HepG2 (cell line): ENCODE data around the gene CRYBA1. TPM values are rescaled to one million over a fixed set of nuclear protein-coding genes. Genes with fewer than 3 reads are reported as not detected.

Source experiments
- ATM ChIP-seq: fragments of 450-650 bp; IDR thresholded peaks from 2 replicates; pipeline ENCODE4 v1.7.1; 2017; ENCODE audit warnings: mild to moderate bottlenecking, borderline replicate concordance
- ELF3 ChIP-seq: IDR thresholded peaks from 2 replicates; pipeline ENCODE4 v1.6.1; 2016; ENCODE audit warnings: missing genetic modification reagents, missing compliant biosample characterization
- FLYWCH1 ChIP-seq: sonication (generic); formaldehyde crosslinking; IDR thresholded peaks from 2 replicates; pipeline ENCODE4 v1.8.1; 2023; ENCODE audit warnings: mild to moderate bottlenecking, missing genetic modification reagents
- HDAC6 ChIP-seq: fragments of 200-600 bp; sonication (generic); IDR thresholded peaks from 2 replicates; pipeline ENCODE4 v1.7.0; 2017; ENCODE audit warnings: mild to moderate bottlenecking, antibody characterized with exemption, low read length, low read depth
- MATR3 ChIP-seq: sonication (generic); formaldehyde crosslinking; IDR thresholded peaks from 2 replicates; pipeline ENCODE4 v1.4.0; 2020; ENCODE audit warnings: missing genetic modification reagents
- MYNN ChIP-seq: sonication (generic); formaldehyde crosslinking; IDR thresholded peaks from 2 replicates; pipeline ENCODE4 v1.4.0; 2020; ENCODE audit warnings: mild to moderate bottlenecking, low read depth, missing genetic modification reagents
- RXRA ChIP-seq: sonication (generic); formaldehyde crosslinking; IDR thresholded peaks from 2 replicates; pipeline ENCODE4 v1.5.1; 2020; ENCODE audit warnings: missing genetic modification reagents
- SP2 ChIP-seq: sonication (generic); formaldehyde crosslinking; IDR thresholded peaks from 2 replicates; pipeline ENCODE4 v1.5.1; 2020; ENCODE audit warnings: mild to moderate bottlenecking, missing genetic modification reagents
- TSC22D2 ChIP-seq: sonication (generic); formaldehyde crosslinking; IDR thresholded peaks from 2 replicates; pipeline ENCODE4 v1.5.1; 2020; ENCODE audit warnings: missing genetic modification reagents, mild to moderate bottlenecking, borderline replicate concordance
- XRCC5 ChIP-seq: fragments of 200-400 bp; formaldehyde crosslinking; optimal IDR thresholded peaks from 2 replicates; pipeline ENCODE3; 2017; ENCODE audit warnings: mild to moderate bottlenecking, low read length
- ZKSCAN8 ChIP-seq: IDR thresholded peaks from 2 replicates; pipeline ENCODE4 v1.6.1; 2016; ENCODE audit warnings: borderline replicate concordance, missing genetic modification reagents, missing compliant biosample characterization
- ZNF224 ChIP-seq: sonication (generic); formaldehyde crosslinking; IDR thresholded peaks from 2 replicates; pipeline ENCODE4 v1.5.0; 2020; ENCODE audit warnings: mild to moderate bottlenecking, missing genetic modification reagents
- ZNF350 ChIP-seq: sonication (generic); formaldehyde crosslinking; IDR thresholded peaks from 2 replicates; pipeline ENCODE4 v1.4.0; 2020; ENCODE audit warnings: mild to moderate bottlenecking, low read depth, missing genetic modification reagents, borderline replicate concordance
- ZNF546 ChIP-seq: sonication (generic); formaldehyde crosslinking; conservative IDR thresholded peaks from 2 replicates; pipeline ENCODE4 v1.8.1; 2023; ENCODE audit warnings: mild to moderate bottlenecking, missing genetic modification reagents
- ZNF850 ChIP-seq: sonication (generic); formaldehyde crosslinking; conservative IDR thresholded peaks from 2 replicates; pipeline ENCODE4 v1.9.0; 2021; ENCODE audit warnings: mild to moderate bottlenecking, missing genetic modification reagents
- ZNF883 ChIP-seq: sonication (generic); formaldehyde crosslinking; IDR thresholded peaks from 2 replicates; pipeline ENCODE4 v1.5.1; 2020; ENCODE audit warnings: mild to moderate bottlenecking, missing genetic modification reagents; ENCODE audit errors: not compliant biosample characterization
- ZSCAN22 ChIP-seq: sonication (generic); formaldehyde crosslinking; IDR thresholded peaks from 2 replicates; pipeline ENCODE4 v1.4.0; 2020; ENCODE audit warnings: mild to moderate bottlenecking, missing genetic modification reagents
- polyA plus RNA-seq, 8 experiments: library from polyadenylated mRNA; depleted of rRNA in 3 of 8; stranded (reverse) in 7 of 8; unstranded in 1 of 8; fragments of >200 nt; fragmentation: Illumina TruSeq in 4 of 8; extraction: Trizol in 4 of 8; gene quantifications; 2 replicates each; pipeline versions ENCODE4 v1.2.1 to v1.2.3, GENCODE V29; 2011 to 2016; ENCODE audit warnings: low read depth in 4 of 8, missing spikeins in 1 of 8, mixed read lengths in 1 of 8; ENCODE audit not compliant: insufficient read depth in 1 of 8
- total RNA-seq, 5 experiments: library from RNA; depleted of rRNA; stranded (reverse); fragments of >200 nt; fragmentation: Illumina TruSeq; extraction: Trizol; gene quantifications; 2 replicates each; pipeline ENCODE4 v1.2.3, GENCODE V29; 2016; ENCODE audit warnings: low read depth in 1 of 5
- TF ChIP-seq, protein P1 (sequence below): sonication (generic); formaldehyde crosslinking; IDR thresholded peaks from 2 replicates; pipeline ENCODE4 v1.4.0; 2020; ENCODE audit warnings: missing genetic modification reagents, borderline replicate concordance
- TF ChIP-seq, protein P2 (sequence below): sonication (generic); formaldehyde crosslinking; IDR thresholded peaks from 2 replicates; pipeline ENCODE4 v1.5.0; 2020; ENCODE audit warnings: mild to moderate bottlenecking, missing genetic modification reagents
- TF ChIP-seq, protein P3 (sequence below): sonication (generic); formaldehyde crosslinking; IDR thresholded peaks from 2 replicates; pipeline ENCODE4 v1.4.0; 2020; ENCODE audit warnings: missing genetic modification reagents
- TF ChIP-seq, protein P4 (sequence below): sonication (generic); formaldehyde crosslinking; IDR thresholded peaks from 2 replicates; pipeline ENCODE4 v1.5.1; 2020; ENCODE audit warnings: mild to moderate bottlenecking, missing genetic modification reagents, moderate library complexity
- TF ChIP-seq, protein P5 (sequence below): fragments of 450-650 bp; IDR thresholded peaks from 2 replicates; pipeline ENCODE4 v1.6.1; 2017

CRYBA1 gene
- total and polyA plus RNA-seq, 2 of the 13 experiments (the other 11 are each of a cell fraction or from before 2014, with no cell fraction given) = not detected

DNA sequence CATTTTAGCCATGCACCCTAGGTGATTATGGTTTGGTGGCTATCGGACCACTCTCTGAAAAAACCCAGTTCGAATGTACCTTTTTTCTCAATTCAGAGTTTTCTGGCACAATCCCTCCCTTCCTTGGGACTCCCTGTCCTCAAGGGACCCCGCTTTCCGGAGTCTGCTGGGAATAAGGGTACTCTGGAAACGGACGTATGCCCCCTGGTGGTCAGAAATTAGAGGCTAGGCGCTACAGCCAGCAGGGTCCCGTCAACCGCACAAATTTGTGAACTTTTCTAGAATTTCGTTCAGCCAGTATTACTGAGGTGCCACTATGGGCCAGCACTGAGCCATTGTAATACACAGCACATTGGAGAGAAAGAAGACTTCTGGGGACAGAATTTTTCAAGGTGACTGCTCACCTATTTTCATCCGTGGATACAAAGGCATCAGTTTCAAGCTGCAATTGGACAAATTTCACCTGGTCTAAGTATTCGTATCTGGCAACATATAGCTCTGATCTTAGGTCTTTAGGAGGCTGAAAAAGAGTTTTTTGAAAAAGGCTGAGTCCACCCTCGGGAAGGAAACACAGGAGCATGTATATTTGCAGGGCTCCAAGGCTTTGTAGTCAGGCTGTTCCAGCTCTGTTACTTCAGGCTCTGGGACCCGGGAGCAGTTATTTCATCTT is 27.1 kb upstream of the CRYBA1 start (continued):
- TF ChIP-seq MYNN (CRISPR knock-in tag) (no peak), FLYWCH1 (no peak), RXRA (CRISPR knock-in tag) (peak; percentile 89), XRCC5 (peak; percentile 90), SP2 (CRISPR knock-in tag) (no peak), ZKSCAN8 (no peak), MATR3 (no peak), HDAC6 (no peak), ZNF546 (CRISPR knock-in tag) (no peak), ZNF350 (CRISPR knock-in tag) (no peak), ELF3 (CRISPR knock-in tag) (peak; percentile 49; the same call in 1 of the 2 replicates), TSC22D2 (CRISPR knock-in tag) (peak; percentile 82; the same call in 1 of the 2 replicates), ZSCAN22 (CRISPR knock-in tag) (no peak), ZNF224 (CRISPR knock-in tag) (no peak), ZNF883 (no peak), ATM (no peak), ZNF850 (CRISPR knock-in tag) (no peak)
- TF ChIP-seq, protein P1, sequence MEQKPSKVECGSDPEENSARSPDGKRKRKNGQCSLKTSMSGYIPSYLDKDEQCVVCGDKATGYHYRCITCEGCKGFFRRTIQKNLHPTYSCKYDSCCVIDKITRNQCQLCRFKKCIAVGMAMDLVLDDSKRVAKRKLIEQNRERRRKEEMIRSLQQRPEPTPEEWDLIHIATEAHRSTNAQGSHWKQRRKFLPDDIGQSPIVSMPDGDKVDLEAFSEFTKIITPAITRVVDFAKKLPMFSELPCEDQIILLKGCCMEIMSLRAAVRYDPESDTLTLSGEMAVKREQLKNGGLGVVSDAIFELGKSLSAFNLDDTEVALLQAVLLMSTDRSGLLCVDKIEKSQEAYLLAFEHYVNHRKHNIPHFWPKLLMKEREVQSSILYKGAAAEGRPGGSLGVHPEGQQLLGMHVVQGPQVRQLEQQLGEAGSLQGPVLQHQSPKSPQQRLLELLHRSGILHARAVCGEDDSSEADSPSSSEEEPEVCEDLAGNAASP (CRISPR knock-in tag) = peak; percentile 99
- TF ChIP-seq, protein P2, sequence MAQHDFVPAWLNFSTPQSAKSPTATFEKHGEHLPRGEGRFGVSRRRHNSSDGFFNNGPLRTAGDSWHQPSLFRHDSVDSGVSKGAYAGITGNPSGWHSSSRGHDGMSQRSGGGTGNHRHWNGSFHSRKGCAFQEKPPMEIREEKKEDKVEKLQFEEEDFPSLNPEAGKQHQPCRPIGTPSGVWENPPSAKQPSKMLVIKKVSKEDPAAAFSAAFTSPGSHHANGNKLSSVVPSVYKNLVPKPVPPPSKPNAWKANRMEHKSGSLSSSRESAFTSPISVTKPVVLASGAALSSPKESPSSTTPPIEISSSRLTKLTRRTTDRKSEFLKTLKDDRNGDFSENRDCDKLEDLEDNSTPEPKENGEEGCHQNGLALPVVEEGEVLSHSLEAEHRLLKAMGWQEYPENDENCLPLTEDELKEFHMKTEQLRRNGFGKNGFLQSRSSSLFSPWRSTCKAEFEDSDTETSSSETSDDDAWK (CRISPR knock-in tag) = no peak
- TF ChIP-seq, protein P3, sequence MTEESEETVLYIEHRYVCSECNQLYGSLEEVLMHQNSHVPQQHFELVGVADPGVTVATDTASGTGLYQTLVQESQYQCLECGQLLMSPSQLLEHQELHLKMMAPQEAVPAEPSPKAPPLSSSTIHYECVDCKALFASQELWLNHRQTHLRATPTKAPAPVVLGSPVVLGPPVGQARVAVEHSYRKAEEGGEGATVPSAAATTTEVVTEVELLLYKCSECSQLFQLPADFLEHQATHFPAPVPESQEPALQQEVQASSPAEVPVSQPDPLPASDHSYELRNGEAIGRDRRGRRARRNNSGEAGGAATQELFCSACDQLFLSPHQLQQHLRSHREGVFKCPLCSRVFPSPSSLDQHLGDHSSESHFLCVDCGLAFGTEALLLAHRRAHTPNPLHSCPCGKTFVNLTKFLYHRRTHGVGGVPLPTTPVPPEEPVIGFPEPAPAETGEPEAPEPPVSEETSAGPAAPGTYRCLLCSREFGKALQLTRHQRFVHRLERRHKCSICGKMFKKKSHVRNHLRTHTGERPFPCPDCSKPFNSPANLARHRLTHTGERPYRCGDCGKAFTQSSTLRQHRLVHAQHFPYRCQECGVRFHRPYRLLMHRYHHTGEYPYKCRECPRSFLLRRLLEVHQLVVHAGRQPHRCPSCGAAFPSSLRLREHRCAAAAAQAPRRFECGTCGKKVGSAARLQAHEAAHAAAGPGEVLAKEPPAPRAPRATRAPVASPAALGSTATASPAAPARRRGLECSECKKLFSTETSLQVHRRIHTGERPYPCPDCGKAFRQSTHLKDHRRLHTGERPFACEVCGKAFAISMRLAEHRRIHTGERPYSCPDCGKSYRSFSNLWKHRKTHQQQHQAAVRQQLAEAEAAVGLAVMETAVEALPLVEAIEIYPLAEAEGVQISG (CRISPR knock-in tag) = no peak
- TF ChIP-seq, protein P4, sequence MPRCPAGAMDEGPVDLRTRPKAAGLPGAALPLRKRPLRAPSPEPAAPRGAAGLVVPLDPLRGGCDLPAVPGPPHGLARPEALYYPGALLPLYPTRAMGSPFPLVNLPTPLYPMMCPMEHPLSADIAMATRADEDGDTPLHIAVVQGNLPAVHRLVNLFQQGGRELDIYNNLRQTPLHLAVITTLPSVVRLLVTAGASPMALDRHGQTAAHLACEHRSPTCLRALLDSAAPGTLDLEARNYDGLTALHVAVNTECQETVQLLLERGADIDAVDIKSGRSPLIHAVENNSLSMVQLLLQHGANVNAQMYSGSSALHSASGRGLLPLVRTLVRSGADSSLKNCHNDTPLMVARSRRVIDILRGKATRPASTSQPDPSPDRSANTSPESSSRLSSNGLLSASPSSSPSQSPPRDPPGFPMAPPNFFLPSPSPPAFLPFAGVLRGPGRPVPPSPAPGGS (CRISPR knock-in tag) = no peak
- TF ChIP-seq, protein P5, sequence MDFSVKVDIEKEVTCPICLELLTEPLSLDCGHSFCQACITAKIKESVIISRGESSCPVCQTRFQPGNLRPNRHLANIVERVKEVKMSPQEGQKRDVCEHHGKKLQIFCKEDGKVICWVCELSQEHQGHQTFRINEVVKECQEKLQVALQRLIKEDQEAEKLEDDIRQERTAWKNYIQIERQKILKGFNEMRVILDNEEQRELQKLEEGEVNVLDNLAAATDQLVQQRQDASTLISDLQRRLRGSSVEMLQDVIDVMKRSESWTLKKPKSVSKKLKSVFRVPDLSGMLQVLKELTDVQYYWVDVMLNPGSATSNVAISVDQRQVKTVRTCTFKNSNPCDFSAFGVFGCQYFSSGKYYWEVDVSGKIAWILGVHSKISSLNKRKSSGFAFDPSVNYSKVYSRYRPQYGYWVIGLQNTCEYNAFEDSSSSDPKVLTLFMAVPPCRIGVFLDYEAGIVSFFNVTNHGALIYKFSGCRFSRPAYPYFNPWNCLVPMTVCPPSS = no peak
